PFSK-1 (cell line): ENCODE data around the gene GIMAP8. TPM values are rescaled to one million over a fixed set of nuclear protein-coding genes. Genes with fewer than 3 reads are reported as not detected.

Experiments
- FOXP2 ChIP-seq: optimal IDR thresholded peaks from 2 replicates; pipeline ENCODE3; 2011; ENCODE audit warnings: borderline replicate concordance, control low read depth, inconsistent platforms; ENCODE audit not compliant: insufficient read depth; ENCODE audit errors: extremely low read length, extremely low read depth
- POLR2AphosphoS5 ChIP-seq: IDR thresholded peaks from 2 replicates; pipeline ENCODE4 v1.6.1; 2012; ENCODE audit warnings: low read depth, mild to moderate bottlenecking, control low read depth, low read length, moderate library complexity
- REST ChIP-seq, 2 experiments: IDR thresholded peaks; 2 replicates each; pipeline versions ENCODE4 v1.6.1 to v1.8.0; 2011 to 2012; ENCODE audit warnings: low read depth in 2 of 2, low read length in 2 of 2, control low read depth in 1 of 2, inconsistent platforms in 1 of 2, mild to moderate bottlenecking in 1 of 2, moderate library complexity in 1 of 2; ENCODE audit not compliant: insufficient read depth in 1 of 2
- SIN3A ChIP-seq: IDR thresholded peaks from 2 replicates; pipeline ENCODE4 v1.6.1; 2012; ENCODE audit warnings: mild to moderate bottlenecking, low read length, moderate library complexity, borderline replicate concordance; ENCODE audit not compliant: insufficient read depth
- TAF1 ChIP-seq: IDR thresholded peaks from 2 replicates; pipeline ENCODE4 v1.6.1; 2012; ENCODE audit warnings: low read length, control low read depth, borderline replicate concordance; ENCODE audit not compliant: insufficient read depth
- polyA plus RNA-seq: library from polyadenylated mRNA; unstranded; fragments of >200 nt; gene quantifications from one replicate; pipeline ENCODE4 v1.2.1, GENCODE V29; 2012; ENCODE audit warnings: low read depth, missing spikeins; ENCODE audit not compliant: insufficient read length

Gene GIMAP8
- polyA plus RNA-seq: not detected

GRCh38 chr7:150450491-150451001 lies at the start of gene GIMAP8:
GIMAP8 (plus strand) TSS chr7:150450630; CDS start chr7:150466699, 16,069 bp downstream.
- no peak for TF ChIP-seq REST (IDR thresholded peaks at IDR 0.05; ENCODE audit: insufficient read depth in 1 of 2, low read depth in 2 of 2, low read length in 2 of 2)
- TF ChIP-seq FOXP2: no peak
- no peak for TF ChIP-seq SIN3A
- no peak for TF ChIP-seq TAF1
- no peak for TF ChIP-seq POLR2AphosphoS5

GRCh38 chr7:150400788-150401423 lies 49.5 kb upstream of the GIMAP8 start:
- TF ChIP-seq POLR2AphosphoS5 (no peak), SIN3A (no peak), FOXP2 (no peak), TAF1 (no peak), REST (IDR thresholded peaks at IDR 0.05; ENCODE audit: insufficient read depth in 1 of 2, low read depth in 2 of 2, low read length in 2 of 2) (no peak)

GRCh38 chr7:150401424-150401790 lies 49.0 kb upstream of the GIMAP8 start:
- TF ChIP-seq TAF1 (no peak), SIN3A (no peak), REST (IDR thresholded peaks at IDR 0.05; ENCODE audit: insufficient read depth in 1 of 2, low read depth in 2 of 2, low read length in 2 of 2) (no peak), FOXP2 (no peak), POLR2AphosphoS5 (no peak)

GRCh38 chr7:150401861-150402631 lies 48.4 kb upstream of the GIMAP8 start:
- no peak for TF ChIP-seq TAF1
- no peak for TF ChIP-seq POLR2AphosphoS5
- no peak for TF ChIP-seq FOXP2
- no peak for TF ChIP-seq SIN3A
- TF ChIP-seq REST (IDR thresholded peaks at IDR 0.05; ENCODE audit: insufficient read depth in 1 of 2, low read depth in 2 of 2, low read length in 2 of 2): no peak
